SK-N-MC (cell line): Measurements from ENCODE around the gene DYRK3.

ENCODE experiments used
- EZH2 ChIP-seq: fragments of 200-600 bp; sonication (generic); IDR thresholded peaks from one replicate; pipeline ENCODE4 v1.6.1; 2017; ENCODE audit warnings: antibody characterized with exemption
- FOXP2 ChIP-seq: optimal IDR thresholded peaks from 2 replicates; pipeline ENCODE3; 2011; ENCODE audit warnings: mild to moderate bottlenecking, moderate library complexity; ENCODE audit not compliant: insufficient read depth; ENCODE audit errors: extremely low read length, control extremely low read depth
- POLR2AphosphoS5 ChIP-seq: IDR thresholded peaks from 2 replicates; pipeline ENCODE4 v1.6.1; 2012; ENCODE audit warnings: mild to moderate bottlenecking, low read depth, low read length, borderline replicate concordance

GRCh38 chr1:206668874-206669410, 33.6 kb downstream of the DYRK3 start:
- TF ChIP-seq EZH2 (no peak), POLR2AphosphoS5 (no peak), FOXP2 (no peak)
